AG04450 (cell line): ENCODE data around the gene ADAT1. TPM values are rescaled to one million over a fixed set of nuclear protein-coding genes. Genes with fewer than 3 reads are reported as not detected.

ENCODE experiments used
- CTCF ChIA-PET: fragments of 300-600, 350-600 bp; formaldehyde crosslinking; extraction: SDS; loops from one replicate; lab custom pipeline; 2022; ENCODE audit warnings: antibody characterized with exemption, inconsistent platforms; lab: Charles Lee
- POLR2A ChIA-PET: fragments of 350-600 bp; formaldehyde crosslinking; extraction: SDS; loops from one replicate; lab custom pipeline; 2021; ENCODE audit warnings: antibody characterized with exemption, inconsistent platforms; lab: Yijun Ruan, JAX
- DNase-seq: peaks from one replicate; pipeline ENCODE4 v3.0.0-alpha.2; 2011; ENCODE audit warnings: low read depth, low spot score
- H3K27ac ChIP-seq: one replicate; pipeline ENCODE4 v1.5.1; 2012; ENCODE audit warnings: low read depth, low read length, control low read depth
- H3K27me3 ChIP-seq: one replicate; pipeline ENCODE4 v1.6.0; 2012; ENCODE audit warnings: low read length; ENCODE audit not compliant: control insufficient read depth, insufficient read depth
- H3K4me3 ChIP-seq: 2 replicates; pipeline ENCODE4 v1.5.1; 2011; ENCODE audit warnings: mild to moderate bottlenecking, low read depth, low read length, control low read depth
- H3K9me3 ChIP-seq: 2 replicates; pipeline ENCODE4 v1.5.1; 2012; ENCODE audit warnings: low read length; ENCODE audit not compliant: control insufficient read depth, insufficient read depth
- polyA plus RNA-seq: library from polyadenylated mRNA; depleted of rRNA; stranded (reverse); fragments of >200 nt; gene quantifications from 2 replicates; pipeline ENCODE4 v1.2.3, GENCODE V29; 2011
- TF ChIP-seq, protein P1 (sequence below): IDR thresholded peaks from 2 replicates; pipeline ENCODE4 v1.5.1; 2011; ENCODE audit warnings: low read depth, low read length, control low read depth, inconsistent platforms

ADAT1 gene
- polyA plus RNA-seq, 1 experiment = 32.5 TPM

DNA sequence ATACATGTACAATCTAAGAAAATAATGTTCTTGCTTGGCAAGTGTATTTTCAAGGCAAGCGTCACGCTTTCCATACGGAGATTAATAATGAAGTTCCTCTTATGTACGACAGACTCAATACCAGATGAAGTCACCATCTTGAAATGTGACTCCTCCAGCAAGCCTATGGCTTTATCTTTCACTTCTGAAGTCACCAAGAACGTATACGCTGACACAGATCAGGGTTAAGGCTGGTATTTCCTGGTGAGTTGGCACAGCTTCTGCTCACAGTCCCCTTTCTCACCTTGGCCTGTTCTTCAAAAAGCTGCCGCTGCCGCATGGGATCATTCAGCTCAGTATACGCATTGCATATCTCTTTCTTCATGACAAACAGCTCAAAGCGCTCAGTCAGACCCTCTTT lies 6.1 kb upstream of the ADAT1 start:
- DNase-seq = no peak
- no peaks in the 10 kb centered on the region for H3K27me3 ChIP-seq
- no peak overlapping the region for H3K4me3 ChIP-seq
- no peaks in the 10 kb centered on the region for H3K9me3 ChIP-seq
- ChIA-PET CTCF (no interaction called here), POLR2A (no interaction called here)
- TF ChIP-seq, protein P1, sequence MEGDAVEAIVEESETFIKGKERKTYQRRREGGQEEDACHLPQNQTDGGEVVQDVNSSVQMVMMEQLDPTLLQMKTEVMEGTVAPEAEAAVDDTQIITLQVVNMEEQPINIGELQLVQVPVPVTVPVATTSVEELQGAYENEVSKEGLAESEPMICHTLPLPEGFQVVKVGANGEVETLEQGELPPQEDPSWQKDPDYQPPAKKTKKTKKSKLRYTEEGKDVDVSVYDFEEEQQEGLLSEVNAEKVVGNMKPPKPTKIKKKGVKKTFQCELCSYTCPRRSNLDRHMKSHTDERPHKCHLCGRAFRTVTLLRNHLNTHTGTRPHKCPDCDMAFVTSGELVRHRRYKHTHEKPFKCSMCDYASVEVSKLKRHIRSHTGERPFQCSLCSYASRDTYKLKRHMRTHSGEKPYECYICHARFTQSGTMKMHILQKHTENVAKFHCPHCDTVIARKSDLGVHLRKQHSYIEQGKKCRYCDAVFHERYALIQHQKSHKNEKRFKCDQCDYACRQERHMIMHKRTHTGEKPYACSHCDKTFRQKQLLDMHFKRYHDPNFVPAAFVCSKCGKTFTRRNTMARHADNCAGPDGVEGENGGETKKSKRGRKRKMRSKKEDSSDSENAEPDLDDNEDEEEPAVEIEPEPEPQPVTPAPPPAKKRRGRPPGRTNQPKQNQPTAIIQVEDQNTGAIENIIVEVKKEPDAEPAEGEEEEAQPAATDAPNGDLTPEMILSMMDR = no peak
- H3K27ac ChIP-seq = no peak overlapping the region

DNA sequence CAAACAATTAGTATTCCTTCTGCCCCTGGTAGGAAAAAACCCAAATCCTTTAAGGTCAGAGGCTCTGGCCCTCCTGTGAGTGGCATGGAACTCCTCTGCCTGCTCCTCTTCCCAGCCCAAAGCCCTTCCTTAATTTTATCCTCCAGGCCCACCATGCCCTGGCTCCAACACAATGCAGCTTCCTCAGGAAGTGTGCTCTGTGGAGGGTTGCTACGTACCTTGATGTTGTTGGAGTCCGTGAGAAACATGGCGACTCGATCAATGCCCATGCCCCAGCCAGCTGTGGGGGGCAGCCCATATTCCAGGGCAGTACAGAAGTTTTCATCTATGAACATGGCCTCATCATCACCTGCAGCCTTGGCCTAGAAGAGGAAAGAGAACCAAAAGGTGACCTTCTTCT lies 5.3 kb upstream of the ADAT1 start:
- CTCF ChIA-PET = no interaction called here

DNA sequence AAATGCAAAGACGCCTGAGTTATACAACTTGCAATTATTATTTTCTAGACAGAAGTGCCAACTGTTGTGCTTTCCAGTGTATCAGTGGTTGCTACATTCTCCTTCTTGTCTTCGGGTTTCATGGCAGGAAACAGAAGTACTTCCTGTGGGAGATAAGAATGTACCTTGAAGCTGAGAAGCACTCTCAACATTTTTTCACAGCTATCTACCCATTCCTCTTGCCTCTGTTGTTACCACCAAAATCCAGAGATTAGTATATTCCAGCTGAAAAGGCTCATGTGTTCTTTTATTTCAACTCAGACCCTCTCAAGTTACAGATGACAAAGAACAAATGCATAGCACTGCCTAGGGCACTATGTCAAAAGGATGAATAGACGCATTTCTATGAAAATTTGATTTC lies 4.8 kb upstream of the ADAT1 start:
- ChIA-PET CTCF (no interaction called here), POLR2A (no interaction called here)
- H3K27me3 ChIP-seq = no peaks in the 10 kb centered on the region
- DNase-seq = no peak
- H3K9me3 ChIP-seq = no peaks in the 10 kb centered on the region; the same call in 1 of the 2 replicates
- H3K27ac ChIP-seq = no peak overlapping the region
- TF ChIP-seq, protein P1 = no peak
- no peak overlapping the region for H3K4me3 ChIP-seq

More for the DNA sequence above, 5.3 kb upstream of the ADAT1 start:
- H3K27ac ChIP-seq = no peak overlapping the region
- H3K4me3 ChIP-seq = no peak overlapping the region
- TF ChIP-seq, protein P1 = no peak
- no peak for DNase-seq
- no peaks in the 10 kb centered on the region for H3K9me3 ChIP-seq
- POLR2A ChIA-PET = no interaction called here
- H3K27me3 ChIP-seq = no peaks in the 10 kb centered on the region

DNA sequence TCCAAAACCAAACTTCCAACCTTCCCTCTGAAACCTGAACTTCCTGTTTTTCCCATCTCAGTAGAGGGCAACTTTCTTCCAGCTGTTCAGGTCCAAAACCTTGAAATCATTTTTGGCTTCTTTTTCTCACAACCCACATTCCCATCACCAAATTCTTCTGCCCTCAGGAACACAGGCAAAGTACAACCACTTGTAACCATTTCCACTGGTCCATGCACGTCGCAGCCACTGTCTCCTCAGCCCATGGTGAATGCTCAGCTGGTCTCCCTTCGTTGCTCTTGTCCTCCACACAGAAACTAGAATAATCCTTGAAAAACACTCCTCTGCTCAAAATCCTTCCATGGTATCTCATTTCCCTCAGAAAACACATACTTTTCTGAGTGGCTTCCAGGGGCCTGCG lies 3.7 kb upstream of the ADAT1 start:
- no peak for DNase-seq
- POLR2A ChIA-PET = no interaction called here
- Histone ChIP-seq H3K9me3 (no peaks in the 10 kb centered on the region; the same call in 1 of the 2 replicates), H3K4me3 (no peak overlapping the region), H3K27me3 (no peaks in the 10 kb centered on the region), H3K27ac (no peak overlapping the region)
- CTCF ChIA-PET = no interaction called here
- TF ChIP-seq, protein P1 = no peak

DNA sequence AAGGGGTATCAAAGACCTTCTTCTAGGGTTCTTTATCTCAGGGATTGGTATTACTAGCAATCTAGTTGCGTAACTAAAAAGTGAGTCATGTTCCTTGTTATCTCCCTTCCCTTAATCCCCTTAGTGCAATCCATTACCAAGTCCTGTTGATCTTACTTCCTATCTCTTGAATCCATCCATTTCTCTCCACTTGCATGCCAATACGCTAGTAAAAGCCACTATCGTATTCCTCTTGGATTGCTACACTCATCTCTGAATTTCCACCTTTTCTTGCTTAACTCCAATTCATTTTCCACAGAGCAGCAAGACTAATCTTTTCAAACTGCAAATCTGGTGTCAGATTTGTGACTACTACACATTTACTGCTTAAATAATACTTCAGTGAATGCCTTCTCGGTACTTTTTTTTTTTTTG lies 1.8 kb upstream of the ADAT1 start:
- H3K9me3 ChIP-seq = no peaks in the 10 kb centered on the region; the same call in 1 of the 2 replicates
- no peak for DNase-seq
- H3K27me3 ChIP-seq = no peaks in the 10 kb centered on the region
- ChIA-PET POLR2A (no interaction called here), CTCF (no interaction called here)
- H3K27ac ChIP-seq = no peak overlapping the region
- no peak overlapping the region for H3K4me3 ChIP-seq
- TF ChIP-seq, protein P1 = no peak
